T-helper 2 cell treated with Interferon-gamma antibody and Interleukin-4, amounts not matched to agents 100 ng/mL and 5 ng/mL, for 36 hours (primary cell): ENCODE data around the gene TMEM237. TPM values are rescaled to one million over a fixed set of nuclear protein-coding genes. Genes with fewer than 3 reads are reported as not detected.

Experiments
- intact Hi-C: fragments of 100-400 bp; cut with micrococcal nuclease; formaldehyde crosslinking; loops from one replicate; pipeline ENCODE4 v1.15.1; 2023
- total RNA-seq: library from RNA; stranded (reverse); gene quantifications from 2 replicates; pipeline ENCODE4 v1.2.3, GENCODE V29; 2022

The TMEM237 gene
- total RNA-seq, 1 donor from 2014 or later = 24.1 TPM

DNA sequence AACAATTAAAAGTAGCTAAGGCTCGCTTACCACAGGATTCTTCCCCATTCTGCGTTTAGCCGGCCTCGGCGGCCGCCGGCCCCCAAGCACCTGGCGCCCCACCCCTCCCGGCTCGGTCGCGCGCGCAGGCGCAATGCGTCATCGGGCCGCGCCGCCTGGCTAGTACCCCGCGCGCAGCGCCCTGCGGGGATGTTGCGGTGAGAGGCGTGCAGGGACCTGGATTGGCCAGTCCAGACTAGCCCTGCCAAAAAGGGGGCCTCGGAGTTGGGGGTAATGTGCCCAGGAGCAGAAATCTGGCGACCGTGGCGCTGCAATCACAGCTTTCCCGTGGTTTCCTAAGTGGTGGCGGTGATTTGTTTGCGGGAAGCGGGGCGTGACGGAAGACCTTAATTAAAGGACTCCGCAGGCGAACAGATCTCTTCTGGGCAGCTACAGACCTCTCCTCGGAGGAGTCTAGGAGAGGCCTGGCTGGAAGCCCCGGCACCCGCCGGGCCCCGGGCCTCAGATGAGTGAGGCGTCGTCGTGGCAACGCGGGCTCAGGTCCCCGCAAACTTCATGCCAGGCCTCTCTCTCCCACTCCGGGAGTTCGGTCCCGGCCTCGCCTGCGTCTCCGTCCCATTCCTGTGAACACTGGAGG lies 606 bp downstream of the TMEM237 start:
- intact Hi-C loops = loop anchor here (1.0 to 10.0 kb wide), 6 partner anchors 139 to 1728 kb away; partner anchors contain the start of genes C2orf69, CARF, STRADB and TRAK2

DNA sequence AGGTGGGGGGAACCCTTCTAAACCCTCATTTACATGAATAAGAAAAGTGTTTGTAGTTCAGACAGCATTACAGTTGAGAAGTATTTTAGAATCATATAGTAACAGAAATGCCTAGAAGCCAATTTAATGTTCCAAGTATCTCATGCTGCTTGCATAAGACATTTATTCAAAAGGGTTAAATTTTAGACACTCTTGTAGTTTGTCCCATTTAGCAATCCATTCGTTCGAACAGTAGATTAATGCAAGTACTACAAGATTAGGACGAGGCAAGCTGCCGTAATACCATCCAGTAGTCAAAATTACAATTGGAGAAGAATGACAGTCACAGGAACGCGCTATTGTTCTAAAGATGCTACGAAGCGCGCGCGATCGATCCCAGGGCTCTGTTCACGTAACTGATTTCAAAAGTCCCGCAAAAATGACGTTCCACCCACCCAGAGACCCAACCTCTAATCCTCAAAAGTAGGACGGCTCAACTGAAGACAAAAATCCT lies 1.2 kb downstream of the TMEM237 start:
- intact Hi-C loops = loop anchor here (1.0 to 10.0 kb wide), 6 partner anchors 139 to 1727 kb away; partner anchors contain the start of genes C2orf69, CARF, STRADB and TRAK2

DNA sequence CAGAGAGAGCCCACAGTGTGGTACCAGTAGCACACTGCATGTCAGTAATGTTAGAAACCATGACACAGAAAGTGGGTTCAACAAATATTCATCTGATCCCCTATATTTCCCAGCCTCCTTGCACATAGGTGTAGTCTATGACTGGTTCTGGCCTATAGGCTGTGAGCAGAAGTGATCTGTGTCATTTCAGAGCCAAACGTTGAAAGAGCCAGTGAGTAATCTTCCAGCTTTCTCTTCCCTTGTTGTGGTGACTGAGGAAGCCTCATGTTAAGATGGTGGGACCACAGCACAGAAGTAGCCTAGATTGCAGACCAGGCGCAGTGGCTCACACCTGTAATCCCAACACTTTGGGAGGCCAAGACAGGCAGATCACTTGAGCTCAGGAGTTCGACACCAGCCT lies 4.1 kb downstream of the TMEM237 start:
- intact Hi-C loops = no loop called here

DNA sequence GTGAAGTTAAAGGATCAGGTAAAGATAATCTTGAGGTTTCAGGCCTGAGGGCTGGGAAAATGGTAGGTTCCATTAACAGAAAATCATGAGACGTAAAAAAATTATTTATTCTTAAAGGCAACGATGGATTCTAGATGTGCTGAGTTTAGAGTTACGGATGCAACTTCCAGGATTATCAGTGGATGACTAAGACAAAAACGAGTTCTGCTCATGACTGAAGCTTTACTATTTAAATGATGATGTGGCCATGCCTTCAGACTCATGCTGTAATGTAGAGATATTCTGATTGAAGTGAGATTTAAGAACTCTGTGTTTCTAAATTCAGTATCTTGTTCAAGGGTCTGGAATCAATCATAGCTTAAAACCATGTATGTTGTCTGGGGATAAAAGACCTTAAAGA lies 5.0 kb downstream of the TMEM237 start:
- intact Hi-C loops = no loop called here

DNA sequence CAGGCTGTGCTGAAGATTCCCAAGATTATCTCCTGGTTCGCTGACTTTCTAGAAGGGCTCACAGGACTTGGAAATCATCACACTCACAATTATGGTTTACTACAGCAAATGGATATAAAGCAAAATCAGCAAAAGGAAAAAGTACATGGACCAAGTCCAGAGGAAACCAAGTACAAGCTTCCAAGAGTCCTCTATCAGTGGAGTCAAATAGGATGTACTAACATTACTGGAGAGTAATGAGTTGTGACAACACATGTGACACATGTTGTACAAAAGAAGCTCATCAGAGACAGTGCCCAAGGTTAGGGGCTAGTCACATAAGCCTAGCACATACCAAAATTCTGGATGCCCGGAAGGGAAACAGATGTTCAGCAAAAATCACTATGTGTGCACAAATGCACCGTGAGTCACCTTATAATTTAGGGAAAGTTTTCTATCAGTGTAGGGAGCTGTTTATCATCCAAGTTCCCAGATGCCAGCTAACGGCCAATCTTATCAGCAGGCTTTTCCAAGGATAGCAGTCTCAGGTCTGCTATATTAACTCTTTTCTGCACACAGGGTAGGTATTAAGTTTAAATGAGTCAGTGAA lies 9.5 kb downstream of the TMEM237 start:
- intact Hi-C loops = no loop called here

DNA sequence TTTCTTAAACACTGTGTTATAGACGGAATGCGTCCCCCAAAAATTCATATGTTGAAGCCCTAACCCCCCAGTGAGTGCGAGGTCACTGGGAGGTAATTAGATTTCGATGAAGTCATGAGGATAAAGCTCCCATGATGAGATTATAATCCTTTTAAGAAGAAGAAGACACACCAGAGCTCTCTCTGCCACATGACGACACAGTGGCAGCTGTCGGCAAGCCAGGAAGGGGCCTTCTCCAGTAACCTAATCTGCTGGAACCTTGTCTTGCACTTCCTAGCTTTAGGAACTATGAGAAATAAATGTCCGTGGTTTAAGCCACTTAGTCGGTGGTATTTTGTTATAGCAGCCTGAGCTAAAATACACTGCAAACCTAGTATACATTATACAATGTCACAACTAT lies 12.3 kb downstream of the TMEM237 start:
- intact Hi-C loops = no loop called here

DNA sequence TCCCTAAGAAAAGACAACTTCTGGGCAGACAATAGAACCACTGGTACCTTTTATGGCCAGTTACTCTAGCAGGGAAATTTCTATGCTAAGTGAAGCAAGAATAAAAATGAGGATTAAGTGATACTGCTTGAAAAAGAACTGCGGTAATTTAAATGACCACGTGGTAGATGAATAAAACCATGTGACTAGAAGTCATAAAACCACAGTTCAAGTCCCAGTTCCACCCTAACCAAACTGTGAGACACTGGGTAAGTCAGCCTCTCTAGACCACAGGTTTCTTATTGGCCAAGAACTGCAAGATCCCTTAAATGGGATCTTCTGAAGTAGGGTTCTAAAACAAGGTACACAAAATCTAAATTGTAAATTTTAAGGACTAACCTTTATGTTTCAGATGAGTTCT lies 12.7 kb downstream of the TMEM237 start:
- intact Hi-C loops = no loop called here

DNA sequence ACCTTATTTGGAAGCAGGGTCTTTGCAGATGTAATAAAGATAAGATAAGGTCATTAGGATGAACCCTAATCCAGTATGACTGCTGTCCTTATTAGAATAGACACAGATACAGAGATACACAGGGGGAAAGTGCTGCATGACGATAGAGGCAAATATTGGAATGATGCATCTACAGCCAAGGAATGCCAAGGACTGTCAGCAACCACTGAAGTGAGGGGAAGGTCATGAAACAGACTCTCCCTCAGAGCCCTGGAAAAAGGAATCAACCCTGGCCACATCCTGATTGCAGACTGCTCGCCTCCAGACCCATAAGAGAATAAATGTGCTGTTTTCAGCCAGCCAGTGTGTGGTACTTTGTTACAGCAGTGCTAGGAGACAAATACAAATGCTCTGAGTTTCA lies 14.8 kb downstream of the TMEM237 start:
- intact Hi-C loops = no loop called here

DNA sequence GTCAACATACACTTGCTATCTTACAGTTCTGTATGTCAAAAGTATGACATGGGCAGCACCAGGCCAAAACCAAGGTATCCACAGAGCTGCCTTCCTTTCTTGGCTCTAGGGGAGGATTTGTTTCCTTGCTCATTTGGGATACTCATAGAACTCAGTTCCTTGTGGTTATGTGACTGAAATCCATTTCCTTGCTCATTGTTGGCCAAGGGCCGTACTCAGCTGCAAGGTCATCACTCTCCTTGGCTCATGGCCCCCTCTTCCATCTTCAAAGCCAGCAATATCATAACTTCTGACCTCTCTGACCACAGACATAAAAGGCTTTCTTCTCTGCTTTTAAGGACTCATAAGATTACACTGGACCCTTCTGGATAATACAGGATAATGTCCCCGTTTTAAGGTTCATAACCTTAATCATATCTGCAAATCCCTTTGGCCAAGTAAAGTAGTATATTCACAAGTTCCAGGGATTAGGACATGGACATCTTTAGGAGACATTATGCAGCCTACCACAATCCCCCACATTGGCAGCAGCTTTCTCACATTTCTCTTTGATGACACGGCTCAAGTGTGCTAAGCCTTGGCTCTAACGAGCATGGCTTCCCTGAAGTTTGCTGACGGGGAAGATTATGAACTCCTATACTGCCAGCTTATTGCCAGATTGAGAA lies 20.9 kb downstream of the TMEM237 start:
- intact Hi-C loops = no loop called here

DNA sequence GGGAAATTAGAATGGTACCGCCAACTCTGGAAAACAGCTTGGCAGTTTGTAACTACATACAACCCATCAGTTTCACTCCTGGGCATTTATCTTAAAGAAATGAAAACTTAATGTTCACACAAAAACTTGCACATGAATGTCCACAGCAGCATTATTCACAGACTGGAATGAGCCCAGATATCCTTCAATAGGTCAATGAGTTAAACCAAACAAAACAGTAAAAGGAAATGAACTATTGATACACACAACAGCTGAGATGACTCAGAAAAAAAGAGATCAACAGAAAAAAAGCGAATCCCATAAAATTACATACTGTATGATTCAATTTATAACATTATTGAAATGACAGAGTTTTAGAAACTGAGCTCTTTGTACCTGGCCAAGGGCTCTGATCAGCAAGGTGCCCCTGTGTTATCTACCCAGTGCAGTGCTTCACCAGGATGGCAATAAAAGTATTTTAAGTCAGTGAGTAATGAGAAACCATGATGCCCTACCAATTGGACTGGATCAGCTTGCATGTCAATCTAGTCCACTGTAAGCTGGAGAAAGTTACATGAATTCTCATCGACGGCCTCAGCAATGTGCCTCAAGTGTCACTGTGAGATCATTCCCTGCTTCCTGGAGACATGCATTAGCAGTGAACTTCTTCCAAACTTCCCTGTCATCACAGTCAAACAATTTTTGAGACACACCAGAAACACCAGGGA lies 21.9 kb downstream of the TMEM237 start:
- intact Hi-C loops = no loop called here

DNA sequence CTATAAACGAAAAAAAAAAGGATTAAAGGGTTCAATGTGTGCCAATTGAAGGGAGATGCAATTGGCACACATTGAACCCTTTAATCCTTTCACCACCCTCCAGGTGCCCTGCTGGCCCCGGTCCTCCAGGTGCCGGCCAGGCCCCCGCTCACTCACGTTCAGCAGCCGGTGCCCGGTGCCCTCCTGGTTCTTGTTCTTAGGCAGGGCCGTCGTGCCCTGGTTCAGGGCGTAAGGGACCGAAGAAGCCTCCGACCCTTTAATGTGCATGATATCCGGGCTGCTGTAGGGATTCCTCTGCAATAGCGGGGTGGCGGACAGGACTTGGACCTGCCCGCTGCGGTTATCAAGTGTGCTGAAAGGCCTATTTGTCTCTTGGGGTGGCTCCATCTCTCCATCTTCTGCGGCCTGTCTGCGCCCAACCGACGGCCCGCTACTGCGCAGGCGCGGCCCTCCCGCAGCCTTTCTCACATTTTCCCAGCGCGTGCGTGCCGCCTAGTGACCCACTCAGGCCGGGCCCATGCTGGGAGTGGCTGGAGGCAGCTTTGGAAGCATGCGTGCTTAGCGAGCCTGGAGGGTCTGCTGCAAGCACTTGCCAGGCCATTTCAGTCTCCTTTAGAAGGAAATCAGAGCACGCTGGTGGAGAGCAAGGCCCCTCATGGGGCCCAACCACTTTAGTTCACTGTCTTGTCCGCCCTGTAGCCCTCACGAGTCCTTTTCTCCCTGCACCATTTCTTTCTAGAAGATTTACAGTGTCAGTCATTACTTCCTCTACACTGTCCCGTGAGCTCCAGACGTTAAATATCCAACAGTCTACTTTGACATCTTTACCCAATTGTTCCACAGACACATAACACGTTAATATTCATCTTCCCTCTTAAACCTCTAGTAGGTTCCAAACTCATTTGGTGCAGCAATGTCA lies 24.3 kb downstream of the TMEM237 start:
- intact Hi-C loops = no loop called here

DNA sequence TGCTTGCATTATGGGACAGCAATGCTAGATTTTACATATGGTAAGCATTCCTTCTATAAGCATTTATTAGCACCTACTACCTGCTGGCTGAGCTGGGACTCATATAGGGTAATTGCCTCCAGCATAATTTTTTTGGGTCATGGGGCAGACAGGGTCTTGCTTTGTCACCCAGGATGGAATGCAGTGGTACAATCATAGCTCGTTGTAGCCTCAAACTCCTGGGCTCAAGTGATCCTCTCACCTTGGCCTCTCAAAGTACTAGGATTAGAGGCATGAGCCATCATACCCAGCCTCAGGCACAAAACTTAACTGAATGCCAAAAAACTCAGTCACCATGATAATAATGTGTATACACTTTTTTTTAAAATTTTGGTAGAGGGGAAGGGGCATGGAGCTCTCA lies 35.3 kb downstream of the TMEM237 start:
- intact Hi-C loops = no loop called here

DNA sequence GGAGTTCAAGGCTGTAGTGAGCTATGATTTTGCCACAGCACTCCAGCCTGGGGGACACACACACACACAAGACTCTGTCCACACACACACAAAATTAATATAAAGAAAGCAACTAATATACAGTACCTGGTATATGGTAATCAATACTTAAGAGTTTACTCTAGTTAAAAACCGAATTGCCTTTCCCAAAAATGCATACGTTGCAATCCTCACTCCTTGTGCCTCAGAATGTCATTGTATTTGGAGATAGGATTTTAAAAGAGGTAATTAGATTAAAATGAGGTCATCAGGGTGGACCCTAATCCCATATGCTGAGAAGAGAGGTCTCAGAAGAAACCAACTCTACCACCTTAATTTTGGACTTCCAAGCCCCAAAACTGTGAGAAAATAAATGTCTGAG lies 35.7 kb downstream of the TMEM237 start:
- intact Hi-C loops = no loop called here

DNA sequence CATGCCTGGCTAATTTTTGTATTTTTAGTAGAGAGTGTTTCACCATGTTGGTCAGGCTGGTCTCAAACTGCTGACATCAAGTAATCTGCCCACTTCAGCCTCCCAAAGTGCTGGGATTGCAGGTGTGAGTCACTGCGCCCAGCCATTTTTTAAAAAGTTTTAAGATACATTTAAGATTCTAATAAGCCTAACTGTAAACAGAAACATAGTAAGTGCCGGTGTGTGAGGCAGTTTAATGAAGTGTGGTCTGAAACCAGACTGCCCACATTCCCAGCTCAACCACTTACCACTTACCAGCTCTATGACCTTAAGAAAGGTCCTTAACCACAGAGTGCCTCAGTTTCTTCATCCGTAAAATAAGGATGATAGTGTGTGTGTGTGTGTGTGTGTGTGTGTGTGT lies 42.4 kb downstream of the TMEM237 start:
- intact Hi-C loops = no loop called here

DNA sequence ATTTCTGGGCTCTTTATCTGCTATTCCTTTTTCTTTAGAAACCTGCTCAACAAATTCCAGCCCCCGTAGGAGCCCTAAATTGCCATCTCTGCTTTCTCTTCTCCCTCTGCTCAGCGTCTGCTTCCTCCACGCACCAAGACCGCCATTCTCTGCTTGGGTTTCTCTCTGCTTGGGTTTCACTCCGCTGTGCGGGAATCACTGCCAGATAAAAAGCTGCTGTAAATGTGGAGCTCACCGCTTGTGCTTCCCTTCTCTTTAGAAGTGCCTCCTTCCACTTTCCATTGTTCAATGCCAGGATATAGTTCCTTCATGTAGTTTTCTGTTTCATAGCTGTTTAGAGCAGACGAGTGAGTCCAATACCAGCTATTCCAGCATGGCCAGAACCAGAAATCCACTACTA lies 45.9 kb downstream of the TMEM237 start:
- intact Hi-C loops = no loop called here

DNA sequence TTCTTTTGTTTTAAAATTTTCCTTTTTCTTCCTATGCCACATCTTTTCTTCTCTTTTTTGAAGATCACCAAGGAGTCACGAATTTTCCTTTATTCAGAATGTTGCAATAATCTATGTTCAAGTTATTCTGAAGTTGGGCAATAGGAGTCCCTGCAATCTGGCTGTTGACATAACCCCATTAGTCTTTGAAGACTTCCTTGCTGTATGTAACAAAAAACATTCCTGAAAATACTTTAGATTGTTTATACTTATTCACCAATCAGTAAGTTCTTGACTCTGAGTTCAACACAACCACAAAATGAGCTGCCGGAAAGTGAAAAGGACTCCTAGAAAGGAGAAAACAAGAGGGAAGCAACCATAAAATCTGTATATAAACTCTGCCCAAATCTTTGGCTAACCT lies 62.8 kb downstream of the TMEM237 start:
- intact Hi-C loops = no loop called here

DNA sequence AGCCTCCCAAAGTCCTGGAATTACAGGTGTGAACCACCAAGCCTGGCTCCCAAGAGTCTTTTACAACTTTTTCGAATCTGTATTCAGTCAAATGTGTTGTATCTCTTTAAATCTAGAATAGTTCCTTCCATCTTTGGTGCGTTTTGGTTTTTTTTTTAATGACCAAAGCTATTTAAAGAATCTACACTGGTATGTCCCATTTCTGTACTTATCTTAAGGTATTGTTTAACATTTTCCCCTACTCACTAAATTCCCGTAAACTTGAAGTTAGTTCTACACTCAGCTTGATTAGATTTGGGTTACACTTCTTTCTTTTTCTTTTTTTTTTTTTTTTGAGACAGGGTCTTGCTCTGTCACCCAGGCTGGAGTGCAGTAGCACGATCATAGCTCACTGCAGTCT lies 63.8 kb downstream of the TMEM237 start:
- intact Hi-C loops = no loop called here

DNA sequence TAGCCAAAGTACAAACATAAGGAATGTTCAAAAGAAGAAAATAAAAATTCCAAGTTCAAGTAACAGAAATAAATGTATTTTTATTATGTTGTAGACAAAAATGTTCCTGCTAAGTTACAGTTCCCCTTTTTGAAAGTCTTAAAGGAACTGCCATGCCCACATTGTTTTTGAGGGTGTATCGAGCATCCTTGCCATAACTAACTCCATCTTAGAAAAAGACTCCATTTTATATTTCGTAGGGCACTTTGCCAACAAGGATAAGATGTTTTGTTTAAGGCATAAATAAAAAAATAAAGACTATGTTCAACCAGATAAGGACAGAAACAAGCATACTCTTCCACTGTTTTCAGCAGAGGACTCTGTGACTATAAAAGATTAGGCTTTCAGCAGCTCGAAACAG lies 67.3 kb downstream of the TMEM237 start:
- intact Hi-C loops = no loop called here

DNA sequence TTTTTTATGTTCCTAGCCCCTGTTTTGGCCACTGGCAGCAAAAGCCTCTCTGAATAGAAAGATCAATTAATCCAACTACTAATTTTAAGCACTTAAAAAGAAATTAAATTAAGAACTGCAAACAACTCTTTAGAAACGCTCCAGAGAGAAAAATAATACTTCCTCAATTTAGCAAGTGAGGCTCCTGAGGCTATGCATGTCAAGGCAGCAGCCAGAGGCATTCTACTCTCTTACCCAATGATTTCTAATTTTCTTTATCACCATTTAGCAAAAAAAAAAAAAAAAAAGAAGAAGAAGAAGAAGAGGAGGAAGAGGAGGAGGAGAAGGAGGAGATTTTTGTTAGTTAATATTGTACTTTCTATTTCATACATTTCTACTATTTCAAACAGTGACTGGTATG lies 68.5 kb downstream of the TMEM237 start:
- intact Hi-C loops = no loop called here

DNA sequence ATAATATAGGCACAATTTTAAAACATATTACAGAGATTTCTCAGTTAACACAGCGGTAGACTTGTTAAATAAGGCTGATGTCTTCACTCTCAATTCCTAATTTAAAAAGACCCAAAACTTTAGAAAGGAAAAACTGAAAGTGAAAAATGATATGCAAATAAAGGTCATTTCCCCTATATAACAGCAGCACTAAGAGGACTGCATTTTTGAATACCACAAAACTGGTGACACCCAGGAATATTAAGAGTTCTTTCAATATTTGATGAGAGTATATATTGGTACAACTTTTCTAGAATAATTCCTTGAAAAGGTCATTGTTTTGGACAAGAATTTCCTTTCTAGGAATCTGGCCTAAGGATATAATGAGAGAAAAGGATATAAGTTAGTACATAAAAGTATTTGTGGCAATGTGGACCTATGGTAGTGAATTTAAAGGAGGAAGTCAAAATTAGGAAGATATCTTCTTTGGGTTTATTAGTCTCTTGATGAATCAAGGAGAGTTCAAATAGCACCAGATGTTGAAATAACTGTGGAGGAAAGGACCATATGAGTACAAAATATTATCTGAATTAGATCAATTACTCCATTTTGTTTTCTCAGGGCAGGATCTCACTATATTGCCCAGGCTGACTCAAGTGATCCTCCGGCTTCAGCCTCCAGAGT lies 70.3 kb downstream of the TMEM237 start:
- intact Hi-C loops = no loop called here
